ENCODE data around the gene ZMIZ1.
A peak's percentile ranks its signal among the peaks of the same experiment; 100 is the strongest.
"Not testable (repeated sequence)": the region's sequence is repeated elsewhere in the genome, so short reads cannot be mapped to it uniquely, and the experiment has no call there.

Gene ZMIZ1

DNA sequence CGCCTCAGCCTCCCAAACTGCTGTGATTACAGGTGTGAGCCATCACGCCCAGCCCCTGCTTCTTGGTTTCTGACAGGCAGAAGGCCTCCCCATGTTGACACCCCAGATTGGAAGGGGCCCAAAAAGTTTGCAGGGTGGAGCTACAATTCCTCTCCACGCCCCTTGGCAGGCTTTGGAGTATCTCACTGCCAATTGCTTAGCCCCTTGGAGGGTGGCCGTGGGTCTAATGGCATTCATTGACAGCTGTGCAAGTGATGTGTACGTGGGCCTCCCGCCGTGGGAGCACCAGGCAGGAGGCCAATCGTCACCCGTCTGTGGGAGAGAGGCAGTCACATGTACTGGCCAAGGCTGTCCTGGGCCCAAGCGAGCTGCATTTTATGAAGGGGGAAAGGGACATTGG lies 204.8 kb downstream of the ZMIZ1 start:
- no peak for DNase-seq
- in situ Hi-C loops (cut with MboI; ENCODE audit: low pct_unique_long_range_greater_than_20kb, low sequenced_read_pairs): no loop called here

DNA sequence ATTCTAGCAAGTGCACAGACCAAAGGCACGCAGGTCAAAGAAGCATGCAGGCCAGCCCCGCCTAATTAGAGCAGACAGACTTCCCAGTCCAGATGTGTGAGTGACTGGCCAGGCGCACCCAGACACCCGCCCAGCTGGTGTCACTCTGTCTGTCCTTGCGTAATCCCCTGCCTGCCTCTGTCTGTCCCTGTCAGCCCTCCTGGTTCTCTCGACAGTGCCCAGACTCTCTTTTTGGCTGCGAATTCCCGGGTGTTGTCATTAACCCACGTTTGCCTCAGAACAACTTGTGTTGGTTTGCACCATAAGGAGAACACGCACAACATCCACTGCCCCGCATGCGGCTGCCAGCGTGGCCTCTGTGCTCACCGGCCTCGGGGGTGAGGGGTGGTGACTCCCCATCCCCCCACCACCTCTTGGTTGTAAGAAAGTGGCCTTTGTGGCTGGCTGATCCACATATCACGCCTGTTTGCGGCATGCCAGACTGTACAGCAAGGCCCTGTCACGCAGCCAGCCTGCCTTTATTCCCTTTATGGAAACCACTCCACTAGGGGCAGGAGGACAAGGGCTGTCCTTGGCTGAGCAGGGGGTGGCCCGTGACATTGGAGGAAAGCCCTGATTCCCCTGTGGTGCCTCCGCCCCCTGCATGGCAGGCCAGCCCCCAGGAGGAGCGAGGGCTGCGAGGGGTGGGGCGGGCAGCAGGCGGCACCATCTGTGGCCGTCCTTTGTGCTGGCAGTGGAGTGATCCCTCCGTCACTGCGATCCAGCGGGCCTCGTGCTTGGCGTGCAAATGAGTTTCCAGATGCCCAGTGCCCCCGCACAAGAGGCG lies 205.7 kb downstream of the ZMIZ1 start:
- in situ Hi-C loops (cut with MboI; ENCODE audit: low pct_unique_long_range_greater_than_20kb, low sequenced_read_pairs): no loop called here
- DNase-seq: peak; percentile 55

DNA sequence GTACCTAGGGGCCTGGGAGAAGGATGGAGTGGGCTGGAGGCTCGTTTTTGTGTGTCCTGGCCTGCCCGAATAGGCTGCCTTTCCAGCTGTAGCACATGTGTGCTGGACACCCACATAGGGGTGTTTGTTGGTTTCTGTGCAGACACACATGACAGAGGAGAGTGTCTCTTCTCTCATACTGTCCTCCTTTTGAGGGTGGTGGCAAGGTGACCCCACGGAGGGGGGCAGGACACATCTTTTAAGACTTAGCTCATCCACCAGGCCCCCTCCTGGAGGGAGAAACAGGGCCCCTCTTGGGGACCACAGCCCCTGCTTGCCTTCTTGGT lies 206.3 kb downstream of the ZMIZ1 start:
- in situ Hi-C loops (cut with MboI; ENCODE audit: low pct_unique_long_range_greater_than_20kb, low sequenced_read_pairs): no loop called here
- no peak for DNase-seq

DNA sequence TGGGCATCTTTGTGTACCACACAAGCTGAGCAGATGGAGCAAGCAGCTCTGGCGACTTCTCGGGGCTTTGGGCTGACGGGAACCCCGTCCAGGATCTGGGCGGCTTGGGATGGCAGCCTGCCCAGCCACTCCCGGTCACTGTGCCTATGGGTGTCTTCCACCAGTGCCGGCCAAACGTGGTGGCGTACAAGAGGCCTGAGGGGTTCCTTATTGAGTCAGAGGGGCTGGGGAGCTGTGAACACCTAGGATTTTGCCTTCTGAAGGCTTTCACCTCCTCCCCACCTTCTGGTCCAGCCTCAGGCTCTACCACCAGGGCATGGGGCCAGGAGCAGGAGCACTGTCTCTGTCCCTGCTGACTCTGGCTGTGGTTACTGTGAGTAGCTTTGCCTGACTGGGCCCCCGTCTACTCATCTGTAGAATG lies 206.7 kb downstream of the ZMIZ1 start:
- in situ Hi-C loops (cut with MboI; ENCODE audit: low pct_unique_long_range_greater_than_20kb, low sequenced_read_pairs): no loop called here
- no peak for DNase-seq

DNA sequence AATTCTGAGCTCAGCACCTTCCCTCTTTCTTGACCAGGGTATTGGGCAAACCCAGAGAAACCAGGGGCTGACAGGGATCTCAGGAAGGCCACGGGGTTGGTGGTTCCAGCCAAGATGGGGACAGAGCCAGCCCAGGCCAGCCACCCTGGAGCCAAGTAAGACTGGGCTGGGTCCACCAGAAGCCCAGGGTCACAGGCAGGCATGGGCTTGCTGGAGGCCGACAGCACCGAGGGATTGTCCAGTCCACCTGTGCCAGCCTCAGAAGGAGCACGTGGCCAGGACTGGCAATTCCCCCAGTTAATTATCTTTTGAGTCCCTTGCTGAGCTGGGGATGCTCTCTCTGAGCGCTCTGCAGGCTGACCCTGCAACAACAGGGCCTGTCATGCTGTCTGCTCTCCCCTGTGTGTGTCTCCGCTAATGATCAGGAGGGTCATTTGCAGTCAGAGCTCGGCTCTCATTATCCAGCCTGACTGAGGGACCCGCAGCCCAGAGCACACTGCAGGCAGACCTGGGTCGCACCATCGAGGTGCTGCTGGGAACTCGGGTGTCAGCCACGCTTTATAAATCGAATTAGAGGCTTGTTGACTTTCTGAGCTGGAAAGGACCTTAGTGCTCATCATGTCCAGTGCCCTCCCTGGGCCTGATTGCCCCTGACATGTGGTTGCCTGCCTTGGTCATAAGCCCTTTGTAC lies 209.0 kb downstream of the ZMIZ1 start:
- in situ Hi-C loops (cut with MboI; ENCODE audit: low pct_unique_long_range_greater_than_20kb, low sequenced_read_pairs): no loop called here
- DNase-seq: no peak

DNA sequence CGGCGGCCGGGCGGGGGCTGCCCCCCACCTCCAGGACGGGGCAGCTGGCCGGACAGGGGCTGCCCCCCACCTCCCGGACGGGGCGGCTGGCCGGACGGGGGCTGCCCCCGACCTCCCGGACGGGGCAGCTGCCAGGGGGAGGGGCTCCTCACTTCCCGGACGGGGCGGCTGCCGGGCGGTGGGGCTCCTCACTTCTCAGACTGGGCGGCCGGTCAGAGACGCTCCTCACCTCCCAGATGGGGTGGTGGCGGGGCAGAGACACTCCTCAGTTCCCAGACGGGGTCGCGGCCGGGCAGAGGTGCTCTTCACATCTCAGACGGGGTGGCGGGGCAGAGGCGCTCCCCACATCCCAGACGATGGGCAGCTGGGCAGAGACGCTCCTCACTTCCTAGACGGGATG lies 210.3 kb downstream of the ZMIZ1 start:
- in situ Hi-C loops (cut with MboI; ENCODE audit: low pct_unique_long_range_greater_than_20kb, low sequenced_read_pairs); DNase-seq: not testable (repeated sequence)

DNA sequence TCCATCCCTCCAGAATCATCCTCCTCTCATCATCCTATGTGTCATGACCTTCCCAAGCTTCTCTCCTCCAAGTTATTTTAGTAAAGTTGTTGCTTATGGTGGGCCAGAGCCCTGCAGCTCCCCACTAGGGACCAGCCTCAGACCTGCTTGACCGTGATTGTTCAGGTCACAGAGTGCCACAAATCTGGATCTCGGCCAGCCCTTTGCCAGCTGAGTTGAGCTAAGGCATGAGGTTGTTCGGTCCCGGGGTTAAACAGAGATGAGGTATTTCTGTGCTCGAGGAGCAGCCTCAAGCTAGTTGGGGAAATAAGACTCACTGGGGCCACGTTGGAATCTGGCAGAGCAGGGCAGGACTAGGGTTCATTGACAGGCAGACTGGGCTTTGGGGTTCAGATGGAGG lies 212.2 kb downstream of the ZMIZ1 start:
- no peak for DNase-seq
- in situ Hi-C loops (cut with MboI; ENCODE audit: low pct_unique_long_range_greater_than_20kb, low sequenced_read_pairs): no loop called here

DNA sequence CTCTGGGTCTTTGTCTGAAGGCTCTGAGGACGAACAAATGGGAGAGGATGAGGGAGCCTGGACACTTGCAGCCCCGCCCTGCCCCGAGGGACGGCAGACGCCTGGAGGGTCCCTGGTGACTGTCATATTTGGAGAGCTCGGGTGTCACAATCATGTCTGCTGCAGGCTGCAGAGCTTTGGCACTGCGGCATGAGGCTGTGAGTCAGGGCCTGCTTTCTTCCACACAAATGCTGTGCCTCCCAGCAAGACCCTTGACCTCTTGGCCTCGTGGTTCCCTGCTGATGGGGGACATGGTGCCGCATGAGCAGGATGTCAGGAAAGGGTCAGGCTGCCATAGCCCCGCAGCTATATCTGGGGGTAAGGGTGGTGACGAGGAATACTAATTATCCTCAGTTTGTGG lies 213.6 kb downstream of the ZMIZ1 start:
- in situ Hi-C loops (cut with MboI; ENCODE audit: low pct_unique_long_range_greater_than_20kb, low sequenced_read_pairs): no loop called here
- DNase-seq: no peak

DNA sequence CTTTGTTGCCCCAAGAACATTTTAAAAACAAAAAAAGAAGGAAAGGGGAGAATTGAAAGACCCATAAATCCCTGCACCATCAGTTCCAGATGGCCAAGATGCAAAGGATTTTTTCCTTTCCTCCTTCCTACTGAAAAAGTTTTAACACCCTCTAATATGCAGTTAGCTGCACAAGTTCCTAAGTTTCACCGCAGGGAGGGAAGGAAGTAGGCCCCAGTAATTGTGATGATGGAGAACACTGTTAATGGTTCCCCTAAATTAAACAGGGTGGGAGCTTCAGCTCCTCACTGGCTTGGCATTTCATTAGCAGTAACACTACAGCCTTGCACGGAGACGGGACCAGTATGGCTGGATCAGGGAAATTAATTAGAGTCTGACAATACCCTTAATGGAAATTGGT lies 214.8 kb downstream of the ZMIZ1 start:
- in situ Hi-C loops (cut with MboI; ENCODE audit: low pct_unique_long_range_greater_than_20kb, low sequenced_read_pairs): no loop called here
- DNase-seq: no peak

DNA sequence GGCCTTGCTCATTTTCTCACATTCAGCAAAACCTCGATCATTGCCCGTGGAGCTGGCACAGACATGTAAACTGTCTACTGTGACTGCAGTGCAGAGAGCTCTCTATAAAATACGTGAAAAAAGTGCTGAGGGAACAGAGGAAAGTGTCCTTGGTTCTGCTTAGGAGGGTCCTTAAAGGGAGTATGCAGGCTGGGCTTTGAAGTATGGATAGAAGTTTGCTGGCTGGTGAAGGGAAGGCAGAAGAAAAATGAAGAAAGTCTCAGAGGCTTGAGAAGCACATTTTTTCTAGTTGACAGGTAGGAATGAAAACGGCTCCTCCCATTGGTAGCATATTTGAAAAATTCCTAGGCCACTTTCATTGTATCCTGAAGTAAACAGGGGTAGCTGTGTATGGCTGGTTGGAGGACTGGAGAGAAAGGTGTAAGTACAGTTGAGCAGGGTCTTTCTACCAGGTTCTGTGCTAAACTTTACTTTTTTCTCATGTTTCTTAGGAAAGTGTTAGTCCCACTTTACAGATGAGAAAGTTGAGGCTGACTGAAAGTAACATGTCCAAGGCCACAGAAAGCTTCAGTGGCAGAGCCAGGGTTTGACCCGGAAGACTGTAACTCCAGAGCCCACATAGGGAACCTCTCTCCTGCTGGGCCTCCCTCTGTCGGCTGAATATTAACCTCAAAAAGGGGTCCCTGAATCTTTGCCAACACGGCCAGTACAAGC lies 215.5 kb downstream of the ZMIZ1 start:
- in situ Hi-C loops (cut with MboI; ENCODE audit: low pct_unique_long_range_greater_than_20kb, low sequenced_read_pairs): no loop called here
- DNase-seq: peak; percentile 30

DNA sequence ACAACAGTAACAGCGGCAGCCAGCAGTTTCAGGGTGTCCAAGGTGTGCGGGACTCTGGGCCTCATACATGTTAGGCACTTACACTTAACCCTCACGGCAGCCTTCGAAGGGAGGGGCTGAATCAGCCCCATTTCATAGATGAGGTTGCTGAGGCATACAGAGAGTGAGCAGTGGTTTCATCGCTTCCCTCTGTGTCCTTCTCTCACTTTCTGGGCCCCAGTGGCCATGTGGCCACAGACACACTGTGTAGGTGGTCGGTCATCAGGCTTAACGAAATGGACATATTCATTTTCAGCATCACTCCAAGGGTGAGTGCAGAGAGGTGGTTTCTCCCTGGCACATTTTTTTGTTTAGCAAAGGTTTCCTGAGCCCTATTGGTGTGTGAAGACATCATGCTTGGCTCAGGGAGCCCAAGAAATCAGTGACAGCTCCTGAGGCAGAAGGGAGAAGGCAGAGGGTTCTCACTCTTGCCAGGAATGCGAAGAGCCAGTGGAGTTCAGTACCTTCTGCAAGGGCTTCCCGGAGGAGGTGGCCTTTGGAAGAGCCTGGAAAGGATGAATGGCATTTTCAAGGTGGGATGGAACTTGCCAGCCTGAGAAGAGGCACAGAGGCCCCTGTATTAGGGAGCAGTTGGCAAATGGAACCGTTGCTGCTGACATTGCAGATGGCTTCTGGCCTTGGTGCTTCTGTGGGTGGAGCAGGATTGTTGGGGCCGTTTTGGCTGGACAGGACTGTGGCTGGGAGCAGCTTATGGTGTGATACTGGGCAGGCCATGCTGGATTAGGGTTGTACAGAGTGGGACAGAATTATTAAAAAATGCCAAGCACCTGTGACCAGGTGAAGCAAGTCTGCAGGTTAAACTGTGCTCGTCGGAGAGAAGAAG lies 216.8 kb downstream of the ZMIZ1 start:
- in situ Hi-C loops (cut with MboI; ENCODE audit: low pct_unique_long_range_greater_than_20kb, low sequenced_read_pairs): no loop called here
- DNase-seq: peak; percentile 19

DNA sequence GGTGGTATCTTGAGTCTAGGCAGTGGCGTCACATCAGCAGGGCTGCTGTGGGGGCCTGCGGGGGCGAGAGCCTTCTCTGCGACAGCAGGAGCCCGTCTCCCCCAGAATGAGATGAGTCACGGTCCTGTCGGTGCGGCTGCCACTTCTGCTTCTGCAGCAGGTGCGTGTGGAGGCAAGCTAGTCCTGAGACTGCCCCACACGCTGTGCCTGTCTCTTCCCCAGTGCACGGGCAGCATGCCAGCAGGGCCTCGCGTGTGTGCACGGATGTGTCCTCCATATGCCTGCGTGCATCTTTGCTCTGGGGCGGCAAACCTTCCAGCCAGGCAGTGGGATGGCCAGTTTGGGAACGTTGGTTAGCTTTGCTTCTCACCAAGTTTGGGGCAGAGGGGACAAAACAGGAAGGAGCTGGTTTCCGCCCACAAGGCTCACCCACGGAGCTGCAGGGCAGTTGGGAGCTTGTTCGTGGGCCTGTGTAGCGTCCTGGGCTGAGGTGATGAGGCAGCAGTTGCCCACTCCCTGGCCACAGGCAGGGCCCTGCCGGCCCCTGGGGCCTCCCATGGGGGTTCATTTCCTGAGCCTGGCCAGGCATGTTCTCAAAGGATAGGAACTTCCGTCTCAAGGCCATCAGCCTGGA lies 217.7 kb downstream of the ZMIZ1 start:
- in situ Hi-C loops (cut with MboI; ENCODE audit: low pct_unique_long_range_greater_than_20kb, low sequenced_read_pairs): no loop called here
- DNase-seq: peak; percentile 100

DNA sequence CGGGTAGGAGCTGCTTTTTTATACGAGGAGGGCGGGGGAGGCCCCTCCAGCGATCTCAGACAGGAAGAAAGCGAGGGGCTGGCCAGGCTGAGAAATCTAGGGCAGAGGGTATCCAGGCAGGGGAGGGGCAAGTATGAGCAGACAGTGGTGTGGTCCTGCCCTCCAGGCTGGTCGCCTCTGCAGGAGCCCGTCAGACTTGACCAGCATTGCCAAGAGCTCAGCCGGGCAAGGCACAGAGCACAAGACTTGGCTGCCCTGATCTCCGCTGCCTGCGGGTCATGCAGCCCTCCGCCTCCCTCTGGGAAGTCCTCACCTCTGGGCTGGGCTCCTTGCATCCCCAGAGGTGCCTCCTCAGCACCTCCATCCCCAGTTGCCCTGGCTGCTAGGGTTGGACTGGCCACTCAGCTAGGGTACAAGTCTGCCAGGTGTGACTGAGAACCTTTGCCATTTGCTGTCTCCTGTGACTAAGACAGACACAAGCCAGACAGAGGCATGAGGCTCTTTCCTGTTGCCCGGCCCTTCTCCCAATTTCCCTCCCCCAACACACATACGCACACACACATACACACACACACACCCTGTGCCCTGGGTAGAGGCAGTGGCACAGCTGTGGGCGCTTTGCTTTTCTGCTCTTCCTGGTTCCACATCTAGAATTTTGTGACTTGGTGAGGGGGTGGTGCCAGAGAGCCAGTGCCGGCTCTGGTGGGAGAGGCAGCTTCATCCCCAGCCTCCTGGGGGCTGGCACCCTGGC lies 219.4 kb downstream of the ZMIZ1 start:
- no peak for DNase-seq
- in situ Hi-C loops (cut with MboI; ENCODE audit: low pct_unique_long_range_greater_than_20kb, low sequenced_read_pairs): no loop called here

DNA sequence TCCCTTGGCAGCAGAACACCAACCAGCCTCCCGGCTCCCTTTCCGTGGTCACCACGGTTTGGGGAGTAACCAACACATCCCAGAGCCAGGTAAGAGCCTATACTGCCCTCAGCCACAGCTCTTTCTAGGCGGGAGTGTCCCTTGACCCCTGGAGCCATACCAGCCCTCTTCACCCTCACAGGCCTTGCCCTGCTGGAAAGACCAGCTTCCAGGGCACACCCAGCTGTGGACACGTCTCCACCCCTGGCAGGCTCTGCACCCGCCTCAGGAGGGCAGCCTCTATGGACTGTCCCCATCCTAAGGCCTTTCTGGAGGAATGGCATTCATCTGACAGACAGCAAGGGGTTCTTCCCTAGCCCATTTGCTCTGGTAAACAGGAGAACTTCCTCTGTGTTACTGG lies 221.0 kb downstream of the ZMIZ1 start:
- in situ Hi-C loops (cut with MboI; ENCODE audit: low pct_unique_long_range_greater_than_20kb, low sequenced_read_pairs): no loop called here
- no peak for DNase-seq

DNA sequence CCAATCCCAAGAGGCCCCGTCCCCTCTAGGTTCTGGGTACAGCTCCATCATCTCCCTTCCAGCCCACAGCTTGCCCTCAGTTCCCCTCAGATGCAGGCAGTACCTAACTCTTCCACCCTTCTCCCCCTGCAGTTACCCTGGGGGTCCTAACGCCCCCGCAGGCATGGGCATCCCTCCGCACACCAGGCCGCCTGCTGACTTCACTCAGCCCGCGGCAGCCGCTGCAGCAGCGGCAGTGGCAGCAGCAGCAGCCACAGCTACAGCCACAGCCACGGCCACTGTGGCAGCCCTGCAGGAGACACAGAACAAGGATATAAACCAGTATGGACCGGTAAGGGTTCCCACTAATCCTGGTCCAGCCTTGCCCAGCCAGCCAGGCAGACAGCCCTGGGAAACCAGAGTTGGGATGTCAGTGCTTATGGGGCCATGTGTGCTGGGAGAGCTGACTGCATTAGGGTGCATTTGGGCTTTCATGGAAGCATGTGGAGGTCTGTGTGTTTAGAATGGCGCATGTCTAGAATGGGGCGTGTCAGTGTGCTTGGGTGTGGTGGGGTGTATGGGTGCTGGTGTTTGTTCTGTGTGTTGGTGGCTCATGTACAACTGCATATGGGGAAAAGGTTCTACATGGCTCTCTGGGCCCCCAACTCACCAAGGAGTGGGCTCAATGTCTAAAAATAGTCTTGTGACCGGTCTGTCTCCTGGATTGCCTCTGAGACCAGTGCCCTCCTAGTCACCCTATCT lies 223.4 kb downstream of the ZMIZ1 start:
- in situ Hi-C loops (cut with MboI; ENCODE audit: low pct_unique_long_range_greater_than_20kb, low sequenced_read_pairs): no loop called here
- DNase-seq: no peak

DNA sequence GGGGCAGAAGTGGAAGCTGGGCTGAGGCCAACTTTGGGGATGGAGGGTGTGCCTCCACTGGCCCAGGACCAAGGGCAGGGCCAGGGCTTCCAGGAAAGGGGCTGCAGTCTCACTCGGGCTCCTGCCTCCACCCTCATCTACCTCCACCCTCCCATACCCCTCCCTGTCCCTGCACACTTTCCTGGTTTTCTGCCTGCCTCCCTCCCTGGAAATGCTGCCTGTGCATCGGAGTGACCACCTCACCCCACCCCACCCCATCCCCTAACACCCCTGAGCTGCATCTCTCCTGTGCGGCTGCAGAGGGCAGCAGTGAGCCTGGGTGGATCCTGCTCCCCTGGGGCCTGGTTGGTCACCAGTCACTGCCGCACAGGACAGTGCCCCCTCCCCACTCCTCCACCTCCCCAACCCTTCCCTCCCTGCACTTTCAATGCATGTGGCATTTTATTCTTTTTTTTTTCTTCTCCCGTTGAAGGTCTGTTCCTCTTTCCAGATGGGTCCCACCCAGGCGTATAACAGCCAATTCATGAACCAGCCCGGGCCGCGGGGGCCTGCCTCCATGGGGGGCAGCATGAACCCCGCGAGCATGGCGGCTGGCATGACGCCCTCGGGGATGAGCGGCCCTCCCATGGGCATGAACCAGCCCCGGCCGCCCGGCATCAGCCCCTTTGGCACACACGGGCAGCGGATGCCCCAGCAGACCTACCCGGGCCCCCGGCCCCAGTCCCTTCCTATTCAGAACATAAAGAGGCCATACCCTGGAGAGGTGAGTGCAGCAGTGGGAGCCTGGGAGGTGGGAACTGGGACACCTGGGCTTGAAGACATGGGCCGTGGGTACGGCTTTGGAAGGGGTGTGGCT lies 224.4 kb downstream of the ZMIZ1 start:
- in situ Hi-C loops (cut with MboI; ENCODE audit: low pct_unique_long_range_greater_than_20kb, low sequenced_read_pairs): no loop called here
- DNase-seq: peak; percentile 57

Data from KBM-7 (cell line).